K562 (cell line): ENCODE data around the gene CLEC18C. TPM values are rescaled to one million over a fixed set of nuclear protein-coding genes. Genes with fewer than 3 reads are reported as not detected.
"Not testable (repeated sequence)": the region's sequence is repeated elsewhere in the genome, so short reads cannot be mapped to it uniquely, and the experiment has no call there.

Experiments
- ATAC-seq: fragments of 200-7000 bp; cut with Tn5 transposase; 3 replicates; pipeline ENCODE4 v1.9.1; 2020; ENCODE audit warnings: moderate library complexity
- BruUV-seq: library from RNA; stranded (reverse); fragments of 400-500 nt; replicated peaks from 2 replicates; lab custom pipeline; 2021; lab: Mats Ljungman, UMichigan
- CTCF ChIA-PET: fragments of 300-600 bp; formaldehyde crosslinking; extraction: SDS; loops from one replicate; lab custom pipeline; 2021; ENCODE audit warnings: low intra/inter-chr PET ratio; lab: Yijun Ruan, JAX
- POLR2A ChIA-PET: fragments of 300-600, 350-650 bp; sonication (Branson Sonifier 250); formaldehyde crosslinking; extraction: SDS; loops from one replicate; lab custom pipeline; 2021; ENCODE audit warnings: antibody characterized with exemption, inconsistent platforms; lab: Yijun Ruan, JAX
- DNase-seq, 4 experiments: peaks; one replicate each; pipeline versions ENCODE4 v3.0.0 to v3.0.0-alpha.2; 2011 to 2018; ENCODE audit warnings: low spot score in 3 of 4, mixed read lengths in 3 of 4; ENCODE audit errors: extremely low read depth in 1 of 4
- FAIRE-seq: peaks from 2 replicates; lab custom pipeline; 2011; peaks lifted over from hg19 to GRCh38; lab: Jason Lieb, UNC
- H2AFZ ChIP-seq: 2 replicates; pipeline ENCODE4 v1.6.0; 2011; ENCODE audit warnings: low read depth, low read length, control low read depth, inconsistent platforms
- H3K27ac ChIP-seq: fragments of 200-600 bp; 3 replicates; pipeline ENCODE4 v1.8.0; 2011; ENCODE audit warnings: low read depth, mild to moderate bottlenecking, control low read depth, inconsistent platforms, low read length, moderate library complexity, mixed read lengths; ENCODE audit errors: extremely low read depth
- H3K27me3 ChIP-seq, 2 experiments: fragments of 300-600 bp in 1 of 2; 2 replicates in 1 of 2; 3 replicates in 1 of 2; pipeline versions ENCODE4 v1.6.0 to v1.8.0; 2011; ENCODE audit warnings: inconsistent platforms in 2 of 2, low read length in 2 of 2, mild to moderate bottlenecking in 1 of 2, mixed read lengths in 1 of 2, moderate library complexity in 1 of 2; ENCODE audit not compliant: control insufficient read depth in 2 of 2, insufficient read depth in 2 of 2
- H3K36me3 ChIP-seq: fragments of 300-600 bp; 3 replicates; pipeline ENCODE4 v1.8.0; 2011; ENCODE audit warnings: mild to moderate bottlenecking, low read length, inconsistent platforms; ENCODE audit not compliant: control insufficient read depth, insufficient read depth
- H3K4me1 ChIP-seq, 2 experiments: fragments of 200-600 bp in 1 of 2; replicated peaks in 1 of 2; 2 replicates in 1 of 2; 3 replicates in 1 of 2; pipeline versions ENCODE4 v1.5.1 to v1.8.0; 2011; ENCODE audit warnings: inconsistent platforms in 2 of 2, low read length in 2 of 2, mild to moderate bottlenecking in 1 of 2, mixed read lengths in 1 of 2, moderate library complexity in 1 of 2; ENCODE audit not compliant: control insufficient read depth in 2 of 2, insufficient read depth in 2 of 2
- H3K4me2 ChIP-seq: 2 replicates; pipeline ENCODE4 v1.6.1; 2011; ENCODE audit warnings: low read length, control low read depth, inconsistent platforms, mixed read lengths; ENCODE audit not compliant: insufficient read depth
- H3K4me3 ChIP-seq: fragments of 200-600 bp; sonication (generic), shearing (Covaris generic); 2 replicates; pipeline ENCODE4 v1.5.1; 2016; ENCODE audit warnings: control low read depth, inconsistent platforms
- H3K79me2 ChIP-seq: fragments of 200-600 bp; 3 replicates; pipeline ENCODE4 v1.8.0; 2011; ENCODE audit warnings: low read length, inconsistent platforms; ENCODE audit not compliant: control insufficient read depth, insufficient read depth
- H3K9ac ChIP-seq, 2 experiments: 2 replicates each; pipeline versions ENCODE4 v1.6.0 to v1.6.1; 2011; ENCODE audit warnings: low read depth in 2 of 2, low read length in 2 of 2, control low read depth in 1 of 2, inconsistent platforms in 1 of 2, mild to moderate bottlenecking in 1 of 2, mixed read lengths in 1 of 2; ENCODE audit not compliant: insufficient read depth in 1 of 2
- H3K9me1 ChIP-seq: one replicate; pipeline ENCODE4 v1.6.0; 2011; ENCODE audit warnings: inconsistent platforms, mild to moderate bottlenecking, low read length, moderate library complexity; ENCODE audit not compliant: control insufficient read depth, insufficient read depth
- H3K9me3 ChIP-seq: replicated peaks from 2 replicates; pipeline ENCODE4 v1.5.1; 2011; ENCODE audit warnings: low read depth, low read length, inconsistent platforms; ENCODE audit not compliant: control insufficient read depth, insufficient read depth
- H4K20me1 ChIP-seq: replicated peaks from 2 replicates; pipeline ENCODE4 v1.6.1; 2011; ENCODE audit warnings: low read length, inconsistent platforms, mixed read lengths; ENCODE audit not compliant: control insufficient read depth, insufficient read depth
- WGBS: fragments of 100-300 bp; shearing (Covaris generic); methylation state at CpG from one replicate; pipeline ENCODE4 v1.1.6; 2016; ENCODE audit warnings: low coverage, mixed read lengths; ENCODE audit not compliant: insufficient coverage; ENCODE audit errors: missing lambda C conversion rate; 5-methylcytosine and 5-hydroxymethylcytosine counted together
- in situ Hi-C: fragments of 300-500 bp; cut with MboI; formaldehyde crosslinking; loops from 4 replicates; pipeline ENCODE4 v1.15.0; 2018; ENCODE audit warnings: inconsistent platforms, mixed read lengths
- intact Hi-C: fragments of 100-400 bp; cut with micrococcal nuclease; formaldehyde crosslinking; loops from 2 replicates; pipeline ENCODE4 v1.14.2; 2022
- polyA plus RNA-seq, 8 experiments: library from polyadenylated mRNA; depleted of rRNA in 4 of 8; stranded (reverse) in 5 of 8; unstranded in 3 of 8; fragments of >200 nt; fragmentation: Nextera tagmentation in 2 of 8; fragmentation: Illumina TruSeq in 1 of 8; extraction: Ambion mirVana in 2 of 8; extraction: Trizol in 1 of 8; gene quantifications; 2 replicates each; pipeline versions ENCODE4 v1.2.1 to v1.2.3, GENCODE V29; 2011 to 2014; ENCODE audit warnings: inconsistent platforms in 1 of 8, missing spikeins in 1 of 8
- total RNA-seq, 7 experiments: library from RNA; depleted of rRNA in 6 of 7; stranded (reverse); fragments of >200 nt in 6 of 7; fragmentation: Illumina TruSeq in 2 of 7; extraction: Trizol in 2 of 7; gene quantifications; 2 replicates each; pipeline versions ENCODE4 v1.2.1 to v1.2.3, GENCODE V29; 2011 to 2021; ENCODE audit warnings: low replicate concordance in 1 of 7

Gene CLEC18C
- total and polyA plus RNA-seq, 9 of the 15 experiments (the other 6 are each of a cell fraction or from before 2014, with no cell fraction given): 0.06 to 1.0 (median 0.54) TPM; not detected in 2

DNA sequence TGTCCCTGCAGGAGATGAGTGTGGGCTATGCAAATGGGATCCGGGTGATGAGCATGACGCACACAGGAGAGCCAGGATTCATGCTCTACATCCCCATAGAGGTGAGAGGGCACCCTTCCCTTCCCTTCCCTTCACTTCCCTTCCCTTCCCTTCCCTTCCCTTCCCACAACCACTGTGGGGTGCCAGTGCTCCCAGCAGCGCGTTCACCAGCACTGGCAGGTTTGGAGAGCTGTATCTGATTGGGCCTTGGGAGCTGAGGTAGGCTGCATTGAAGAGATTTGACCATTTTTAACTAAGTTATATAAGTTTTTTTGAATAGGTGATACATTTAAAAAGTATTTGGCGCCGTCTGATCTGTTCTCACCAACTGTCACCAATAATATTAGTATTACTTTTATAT lies 25.1 kb upstream of the CLEC18C start:
- in situ Hi-C loops, H3K9me3 ChIP-seq, H3K4me2 ChIP-seq, H3K79me2 ChIP-seq, H3K27ac ChIP-seq, H3K27me3 ChIP-seq, DNase-seq, H3K4me3 ChIP-seq, CTCF ChIA-PET, intact Hi-C loops, BruUV-seq, ATAC-seq, FAIRE-seq, H3K9me1 ChIP-seq, H3K9ac ChIP-seq, H2AFZ ChIP-seq, H3K4me1 ChIP-seq, POLR2A ChIA-PET, H4K20me1 ChIP-seq: not testable (repeated sequence)
- 97% methylated on average over 6 of the region's 6 CpGs for WGBS
- H3K36me3 ChIP-seq: peaks cover 65% of the 10 kb centered on the region

DNA sequence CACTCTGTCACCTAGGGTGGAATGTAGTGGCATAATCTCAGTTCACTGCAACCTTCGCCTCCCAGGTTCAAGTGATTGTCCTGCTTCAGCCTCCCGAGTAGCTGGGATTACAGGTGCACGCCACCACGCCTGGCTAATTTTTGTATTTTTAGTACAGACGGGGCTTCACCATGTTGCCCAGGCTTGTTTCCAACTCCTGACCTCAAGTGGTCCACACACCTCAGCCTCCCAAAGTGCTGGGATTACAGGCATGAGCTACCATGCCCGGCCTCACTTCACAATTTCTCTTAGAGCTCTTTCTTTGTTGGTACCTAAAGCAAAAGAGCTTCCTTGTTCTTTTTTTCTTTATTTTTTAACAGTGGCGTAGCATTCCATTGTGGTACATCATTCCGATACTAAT lies 24.3 kb upstream of the CLEC18C start:
- H3K36me3 ChIP-seq: peaks cover 65% of the 10 kb centered on the region
- WGBS: 94% methylated on average over 8 of the region's 8 CpGs
- H3K4me3 ChIP-seq, H2AFZ ChIP-seq, H3K9ac ChIP-seq, H3K4me1 ChIP-seq, H3K4me2 ChIP-seq, H4K20me1 ChIP-seq, H3K79me2 ChIP-seq, H3K9me1 ChIP-seq, intact Hi-C loops, FAIRE-seq, BruUV-seq, CTCF ChIA-PET, H3K27ac ChIP-seq, POLR2A ChIA-PET, H3K9me3 ChIP-seq, DNase-seq, ATAC-seq, in situ Hi-C loops, H3K27me3 ChIP-seq: not testable (repeated sequence)
